ENCODE measurements around the gene EVC2. TPM values are rescaled to one million over a fixed set of nuclear protein-coding genes. Genes with fewer than 3 reads are reported as not detected.

The EVC2 gene
- total RNA-seq, 1 experiment from 2014 or later = 3.2 TPM

DNA sequence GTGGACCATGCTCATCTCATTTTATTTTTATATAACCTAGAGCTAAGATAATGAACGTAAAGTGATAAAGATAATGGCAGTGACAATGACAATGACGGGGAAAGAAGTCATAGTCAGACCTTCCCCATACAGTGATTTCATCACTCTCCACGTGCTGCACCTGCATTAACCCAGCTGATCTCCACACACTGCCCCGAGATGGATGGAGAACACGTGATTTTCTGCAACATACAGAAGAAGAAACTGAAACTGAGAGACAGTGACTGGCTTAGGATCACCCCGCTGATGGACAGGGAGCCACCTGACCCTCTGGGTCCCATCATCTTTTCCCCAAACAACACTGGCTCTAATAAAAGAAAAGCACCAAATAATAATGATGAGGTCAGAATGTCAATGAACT lies 22.0 kb downstream of the EVC2 start:
- no peaks in the 10 kb centered on the region for H3K9me3 ChIP-seq (ENCODE audit: low read length)
- no peak overlapping the region for H3K9ac ChIP-seq (ENCODE audit: low read length)
- no peaks in the 10 kb centered on the region for H3K27me3 ChIP-seq (ENCODE audit: low read length)
- POLR2A ChIA-PET (ENCODE audit: unreplicated experiment) = interaction anchor here (0.5 kb wide), 1 partner anchor 104 kb away, joined by 3 read pairs; no protein-coding TSS in a partner anchor
- DNase-seq (no peak), ATAC-seq (no peak)
- CTCF ChIA-PET = no interaction called here
- H4K20me1 ChIP-seq (ENCODE audit: low read length) = no peaks in the 10 kb centered on the region
- no peaks in the 10 kb centered on the region for H3F3A ChIP-seq (ENCODE audit: low read length, unreplicated experiment)
- intact Hi-C loops (cut with micrococcal nuclease) = no loop called here
- no peak overlapping the region for H3K4me3 ChIP-seq (ENCODE audit: low read length)
- no peak overlapping the region for H3K4me2 ChIP-seq (ENCODE audit: low read length)
- H2AFZ ChIP-seq (ENCODE audit: low read length) = no peak overlapping the region
- H3K79me2 ChIP-seq (ENCODE audit: low read length) = no peaks in the 10 kb centered on the region
- no peaks in the 10 kb centered on the region for H3K9me2 ChIP-seq (replicated peaks; ENCODE audit: low read length)
- no TSS peak for BruUV-seq (replicated peaks)
- H3K4me1 ChIP-seq (ENCODE audit: insufficient read depth, low read length) = no peaks in the 10 kb centered on the region
- no peaks in the 10 kb centered on the region for H3K36me3 ChIP-seq (ENCODE audit: low read depth, low read length)
- H3K27ac ChIP-seq (ENCODE audit: low read length) = no peak overlapping the region
- no peak for TF ChIP-seq EZH2phosphoT487 (IDR thresholded peaks at IDR 0.05; ENCODE audit: borderline replicate concordance, low read length)
- TF ChIP-seq EZH2 (IDR thresholded peaks at IDR 0.05; ENCODE audit: low read length, unreplicated experiment) = no peak
- TF ChIP-seq CTCF (conservative IDR thresholded peaks at IDR 0.05; ENCODE audit: low read depth, low read length) = no peak

GRCh38 chr4:5685296-5685695 lies 23.1 kb downstream of the EVC2 start:
- ATAC-seq (no peak), DNase-seq (no peak)
- Histone ChIP-seq H3K36me3 (ENCODE audit: low read depth, low read length) (no peaks in the 10 kb centered on the region), H3K27ac (ENCODE audit: low read length) (no peak overlapping the region), H3F3A (ENCODE audit: low read length, unreplicated experiment) (no peaks in the 10 kb centered on the region), H3K9me3 (ENCODE audit: low read length) (no peaks in the 10 kb centered on the region), H3K4me1 (ENCODE audit: insufficient read depth, low read length) (no peaks in the 10 kb centered on the region), H3K27me3 (ENCODE audit: low read length) (no peaks in the 10 kb centered on the region), H3K9me2 (replicated peaks; ENCODE audit: low read length) (no peaks in the 10 kb centered on the region), H3K4me3 (ENCODE audit: low read length) (no peak overlapping the region), H3K79me2 (ENCODE audit: low read length) (no peaks in the 10 kb centered on the region), H2AFZ (ENCODE audit: low read length) (no peak overlapping the region), H3K4me2 (ENCODE audit: low read length) (no peak overlapping the region), H4K20me1 (ENCODE audit: low read length) (no peaks in the 10 kb centered on the region), H3K9ac (ENCODE audit: low read length) (no peak overlapping the region)
- TF ChIP-seq EZH2 (IDR thresholded peaks at IDR 0.05; ENCODE audit: low read length, unreplicated experiment) (no peak), CTCF (conservative IDR thresholded peaks at IDR 0.05; ENCODE audit: low read depth, low read length) (no peak), EZH2phosphoT487 (IDR thresholded peaks at IDR 0.05; ENCODE audit: borderline replicate concordance, low read length) (no peak)
- no TSS peak for BruUV-seq (replicated peaks)
- POLR2A ChIA-PET (ENCODE audit: unreplicated experiment) = no interaction called here
- intact Hi-C loops (cut with micrococcal nuclease) = no loop called here
- CTCF ChIA-PET = no interaction called here

DNA sequence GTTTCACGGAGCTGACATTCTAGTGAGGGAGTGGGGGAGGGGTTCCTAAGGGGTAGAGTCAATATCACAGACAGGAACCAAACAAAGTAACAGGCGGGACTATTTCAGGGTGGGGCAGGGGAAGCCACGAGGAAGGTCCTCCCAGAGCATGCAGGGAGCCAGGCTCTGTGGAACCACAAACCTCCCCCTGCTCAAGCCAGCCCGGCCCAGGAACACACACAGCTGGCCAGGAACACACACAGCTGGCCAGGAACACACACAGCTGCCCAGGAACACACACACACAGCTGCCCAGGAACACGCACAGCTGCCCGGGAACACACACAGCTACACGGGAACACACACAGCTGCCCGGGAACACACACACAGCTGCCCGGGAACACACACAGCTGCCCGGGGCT lies 24.8 kb downstream of the EVC2 start:
- Histone ChIP-seq H3K4me1 (ENCODE audit: insufficient read depth, low read length) (no peaks in the 10 kb centered on the region; the same call in 1 of the 2 replicates), H3K4me2 (ENCODE audit: low read length) (no peak overlapping the region), H3K9ac (ENCODE audit: low read length) (no peak overlapping the region), H3K79me2 (ENCODE audit: low read length) (no peaks in the 10 kb centered on the region), H3K27ac (ENCODE audit: low read length) (no peak overlapping the region), H2AFZ (ENCODE audit: low read length) (no peak overlapping the region), H3K27me3 (ENCODE audit: low read length) (no peaks in the 10 kb centered on the region), H3F3A (ENCODE audit: low read length, unreplicated experiment) (no peaks in the 10 kb centered on the region), H3K9me3 (ENCODE audit: low read length) (no peaks in the 10 kb centered on the region), H3K4me3 (ENCODE audit: low read length) (no peak overlapping the region), H4K20me1 (ENCODE audit: low read length) (no peaks in the 10 kb centered on the region), H3K36me3 (ENCODE audit: low read depth, low read length) (no peaks in the 10 kb centered on the region), H3K9me2 (replicated peaks; ENCODE audit: low read length) (no peaks in the 10 kb centered on the region)
- no TSS peak for BruUV-seq (replicated peaks)
- intact Hi-C loops (cut with micrococcal nuclease) = no loop called here
- DNase-seq = no peak
- no peak for ATAC-seq
- POLR2A ChIA-PET (ENCODE audit: unreplicated experiment) = no interaction called here
- CTCF ChIA-PET = no interaction called here
- no peak for TF ChIP-seq EZH2 (IDR thresholded peaks at IDR 0.05; ENCODE audit: low read length, unreplicated experiment)
- no peak for TF ChIP-seq CTCF (conservative IDR thresholded peaks at IDR 0.05; ENCODE audit: low read depth, low read length)
- TF ChIP-seq EZH2phosphoT487 (IDR thresholded peaks at IDR 0.05; ENCODE audit: borderline replicate concordance, low read length) = no peak

Data from PC-3 (cell line).